GM21529 (cell line): Measurements from ENCODE around the gene L3MBTL4.
"Not testable (repeated sequence)": the region's sequence is repeated elsewhere in the genome, so short reads cannot be mapped to it uniquely, and the experiment has no call there.

Experiments used
- ATAC-seq: cut with Tn5 transposase; IDR thresholded peaks from one replicate; pipeline ENCODE4 v1.9.1; 2021; ENCODE audit not compliant: unreplicated experiment

Gene L3MBTL4

GRCh38 chr18:6202861-6203260, 211.8 kb downstream of the L3MBTL4 start:
- ATAC-seq = no peak

- ATAC-seq = no peak
Observed at GRCh38 chr18:6200204-6200774, 214.4 kb downstream of the L3MBTL4 start.

GRCh38 chr18:6199777-6200176, 214.9 kb downstream of the L3MBTL4 start:
- ATAC-seq = no peak

GRCh38 chr18:6198585-6198984, 216.1 kb downstream of the L3MBTL4 start:
- ATAC-seq = no peak

DNA sequence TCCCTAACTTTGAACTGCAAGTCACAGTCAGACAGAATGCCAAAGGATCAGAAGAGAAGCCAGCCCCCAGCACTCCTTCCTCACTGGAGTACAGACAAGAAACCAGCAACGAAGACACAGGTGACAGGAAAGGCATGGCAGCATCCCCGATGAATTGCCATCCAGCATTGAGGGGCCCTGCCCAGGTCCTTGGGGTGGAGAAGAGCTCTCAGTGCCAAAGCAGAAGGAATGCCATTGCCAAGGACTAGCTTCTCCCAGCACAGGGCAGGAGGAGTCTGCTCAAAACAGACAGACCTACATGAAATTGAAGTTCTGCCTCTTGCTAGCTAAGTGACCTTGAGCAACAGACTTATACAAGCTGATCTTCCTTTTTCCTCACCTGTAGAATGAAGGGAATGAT, 220.1 kb downstream of the L3MBTL4 start:
- no peak for ATAC-seq

GRCh38 chr18:6185782-6186181, 228.9 kb downstream of the L3MBTL4 start:
- not testable (repeated sequence) for ATAC-seq

- ATAC-seq = no peak
Observed at GRCh38 chr18:6174983-6175745, 239.5 kb downstream of the L3MBTL4 start.

GRCh38 chr18:6170604-6171003, 244.1 kb downstream of the L3MBTL4 start:
- ATAC-seq = no peak

GRCh38 chr18:6161549-6161948, 253.2 kb downstream of the L3MBTL4 start:
- ATAC-seq = no peak

- no peak for ATAC-seq
Observed at GRCh38 chr18:6159426-6159825, 255.3 kb downstream of the L3MBTL4 start.

GRCh38 chr18:6158958-6159357, 255.8 kb downstream of the L3MBTL4 start:
- ATAC-seq = no peak

DNA sequence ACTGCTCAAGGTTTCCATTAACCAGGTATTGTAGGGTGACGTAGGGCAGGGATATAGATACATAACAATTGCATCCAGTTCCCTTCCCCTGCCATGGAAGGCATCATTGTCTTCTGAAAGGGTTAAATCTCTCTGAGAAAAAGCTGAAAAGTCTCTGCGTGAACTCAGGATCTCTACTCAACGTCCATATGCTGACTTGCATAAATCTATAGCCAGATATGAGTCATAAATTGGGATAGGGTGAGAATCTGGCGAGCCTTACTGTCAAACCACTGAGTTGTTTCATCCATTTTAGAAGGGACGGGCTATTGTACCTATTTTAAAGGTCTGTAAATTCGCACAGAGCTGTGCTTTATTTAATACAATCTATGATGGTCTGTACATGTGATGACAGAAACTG, 258.3 kb downstream of the L3MBTL4 start:
- no peak for ATAC-seq

DNA sequence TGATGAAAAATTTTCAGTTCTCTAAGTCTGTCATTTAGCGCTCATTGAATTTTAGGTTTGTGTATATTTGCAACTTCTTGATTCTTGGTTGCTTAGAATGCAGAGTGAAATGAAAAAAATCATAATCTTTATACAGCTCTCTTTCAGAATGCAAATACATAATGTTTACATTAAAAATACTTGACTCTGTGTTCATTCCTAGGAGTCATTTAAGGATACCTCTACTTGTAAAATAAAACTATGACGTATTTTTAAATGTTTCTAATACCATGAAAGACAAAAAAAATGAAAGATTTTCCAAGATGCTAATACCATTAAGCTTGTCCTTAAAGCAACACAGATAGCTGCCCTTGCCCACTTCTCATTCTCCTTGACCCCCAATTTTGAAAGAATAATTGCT, 259.0 kb downstream of the L3MBTL4 start:
- ATAC-seq = no peak

- no peak for ATAC-seq
Observed at GRCh38 chr18:6150430-6150829, 264.3 kb downstream of the L3MBTL4 start.

GRCh38 chr18:6146307-6146661, 268.4 kb downstream of the L3MBTL4 start:
- ATAC-seq = no peak

DNA sequence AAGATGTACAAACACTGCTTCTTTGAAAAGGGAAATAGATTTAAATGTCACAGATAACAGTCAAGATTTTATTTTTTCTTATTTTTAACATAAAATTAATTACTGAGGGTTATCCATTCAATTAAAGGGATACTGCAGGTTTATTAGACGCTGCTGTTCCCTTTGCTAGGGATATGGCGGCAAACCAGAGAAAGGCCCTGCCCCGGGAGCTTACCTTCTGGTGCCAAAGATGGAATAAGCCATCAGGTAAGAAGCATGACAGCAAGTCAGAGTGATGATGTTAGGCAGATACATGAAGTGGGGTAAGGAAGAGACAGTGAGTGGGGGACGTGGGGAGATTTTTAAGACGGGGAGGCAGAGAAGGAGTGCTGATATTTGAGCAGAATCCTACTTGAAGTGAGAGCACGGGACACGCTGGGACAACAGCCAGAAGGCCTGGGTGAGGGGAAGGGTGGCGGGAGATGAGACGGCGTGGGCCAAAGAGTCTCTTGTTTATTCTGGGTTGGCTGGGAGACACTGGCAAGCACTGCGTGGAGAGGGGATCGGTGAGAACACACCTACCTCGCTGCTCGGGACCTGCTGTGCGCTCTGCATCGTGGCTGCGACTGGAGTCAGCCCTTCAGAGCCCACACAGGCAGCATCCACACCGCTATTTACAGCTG, 268.9 kb downstream of the L3MBTL4 start:
- ATAC-seq = no peak

GRCh38 chr18:6139007-6139406, 275.7 kb downstream of the L3MBTL4 start:
- no peak for ATAC-seq

- not testable (repeated sequence) for ATAC-seq
Observed at GRCh38 chr18:6135901-6136300, 278.8 kb downstream of the L3MBTL4 start.

DNA sequence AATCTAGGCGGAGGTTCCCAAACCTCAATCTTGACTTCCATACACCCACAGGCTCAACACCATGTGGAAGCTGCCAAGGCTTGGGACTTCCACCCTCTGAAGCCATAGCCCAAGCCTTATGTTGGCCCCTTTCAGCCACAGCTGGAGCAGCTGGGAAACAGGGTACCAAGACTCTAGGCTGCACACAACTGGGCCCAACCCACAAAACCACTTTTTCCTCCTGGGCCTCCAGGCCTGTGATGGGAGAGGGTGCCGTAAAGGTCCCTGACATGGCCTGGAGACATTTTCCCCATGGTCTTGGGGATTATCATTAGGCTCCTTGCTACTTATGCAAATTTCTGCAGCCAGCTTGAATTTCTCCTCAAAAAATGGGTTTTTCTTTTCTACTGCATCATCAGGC, 279.7 kb downstream of the L3MBTL4 start:
- not testable (repeated sequence) for ATAC-seq

- ATAC-seq = no peak
Observed at GRCh38 chr18:6132751-6133368, 281.9 kb downstream of the L3MBTL4 start.

DNA sequence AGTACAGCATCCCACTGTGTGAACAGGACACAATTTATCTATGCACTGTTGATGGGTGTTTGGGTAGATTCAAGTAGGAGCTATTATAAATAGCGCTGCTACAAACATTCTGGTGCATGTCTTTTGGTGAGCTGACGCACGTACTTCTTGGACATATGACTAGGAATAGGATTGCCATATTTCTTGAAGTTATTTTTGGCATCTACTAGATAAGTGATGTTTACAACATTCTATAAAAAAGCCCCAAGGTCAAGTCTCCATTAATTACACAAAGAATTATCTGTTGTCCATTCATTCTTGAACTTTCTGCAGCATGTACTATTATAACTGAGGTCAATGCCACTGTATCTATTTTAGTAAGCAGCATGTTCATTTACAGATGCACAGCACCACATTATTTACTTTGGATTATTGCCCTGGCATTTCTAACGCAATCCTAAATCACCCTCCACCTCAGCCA, 293.9 kb downstream of the L3MBTL4 start:
- ATAC-seq = no peak

GRCh38 chr18:6119761-6120160, 294.9 kb downstream of the L3MBTL4 start:
- ATAC-seq = no peak
